Umbilical cord (tissue), 2 donors: ENCODE data around the gene ELAPOR1. TPM values are rescaled to one million over a fixed set of nuclear protein-coding genes. Genes with fewer than 3 reads are reported as not detected.
A peak's percentile ranks its signal among the peaks of the same experiment; 100 is the strongest.

Experiments
- DNase-seq: peaks from one replicate; pipeline ENCODE4 v3.0.0-alpha.2; 2015; ENCODE audit warnings: low spot score
- total RNA-seq: library from RNA; depleted of rRNA; stranded (reverse); fragments of >200 nt; gene quantifications from one replicate; pipeline ENCODE4 v1.2.3, GENCODE V29; 2014; ENCODE audit warnings: low replicate concordance; ENCODE audit not compliant: insufficient read depth

ELAPOR1 gene
- total RNA-seq, 1 donor from 2014 or later = 1.9 TPM

DNA sequence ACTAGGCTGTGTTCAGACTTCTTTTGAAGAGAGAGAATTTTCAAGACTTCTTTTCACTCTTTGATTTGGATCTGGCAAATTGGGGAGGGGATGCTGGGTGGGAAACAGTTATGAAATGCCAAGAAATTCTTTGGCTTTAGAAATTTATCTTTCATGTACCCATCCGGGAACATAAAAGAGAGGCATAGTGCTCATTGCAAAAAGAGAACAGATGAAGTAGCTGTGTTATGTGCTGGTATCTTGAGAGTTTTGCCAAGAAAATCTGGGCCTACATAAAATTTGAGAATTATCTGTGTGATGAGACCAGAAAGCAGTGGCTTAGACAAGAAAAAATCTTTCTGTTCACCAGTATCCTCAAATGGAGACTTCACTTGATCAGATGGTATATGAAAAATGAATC lies 19.0 kb upstream of the ELAPOR1 start:
- DNase-seq = no peak

- DNase-seq = no peak
Observed at GRCh38 chr1:109095631-109096030, 18.3 kb upstream of the ELAPOR1 start.

GRCh38 chr1:109096120-109096519 lies 17.8 kb upstream of the ELAPOR1 start:
- peak; percentile 22 for DNase-seq

DNA sequence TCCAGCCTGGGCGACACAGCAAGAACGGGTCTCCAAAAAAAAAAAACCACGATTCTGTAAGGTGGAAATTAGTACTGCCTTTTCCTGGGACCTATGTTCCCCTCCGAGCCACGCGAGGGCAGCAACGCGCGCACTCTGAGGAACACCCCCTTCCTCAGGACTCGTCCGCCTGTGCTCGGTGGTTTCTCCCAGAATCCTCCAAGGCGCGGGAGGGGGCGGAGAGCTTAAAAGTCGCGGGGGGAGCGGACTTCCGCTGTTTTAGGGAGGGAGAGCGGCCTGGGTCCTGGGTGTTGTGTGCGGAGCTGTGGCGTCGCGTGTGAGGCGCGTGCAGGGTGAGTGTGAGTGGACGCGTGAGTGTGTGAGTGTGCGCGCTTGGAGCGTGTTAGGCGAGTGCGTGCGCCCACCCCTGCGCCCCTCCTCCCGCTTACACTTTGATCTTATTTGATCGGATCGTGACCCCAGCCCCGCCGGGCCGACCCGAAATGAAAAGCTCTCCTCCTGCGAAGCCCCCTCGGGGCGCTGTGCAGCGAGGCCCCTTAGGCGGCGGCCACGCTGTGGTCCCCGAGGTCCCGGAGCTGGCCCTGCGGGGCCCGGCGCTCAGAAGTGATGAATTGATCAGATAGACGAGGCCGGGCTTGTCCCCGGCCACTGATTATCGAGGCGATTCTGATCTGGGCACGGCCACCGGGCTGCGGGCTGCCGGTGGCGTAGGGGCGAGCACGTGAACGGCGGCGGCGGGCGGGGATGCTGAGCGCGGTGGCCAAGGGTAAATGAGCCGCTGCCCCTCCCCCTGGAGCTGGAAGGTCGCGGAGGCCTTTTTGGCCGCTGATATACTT lies 13.8 kb upstream of the ELAPOR1 start:
- peak; percentile 99 for DNase-seq

DNA sequence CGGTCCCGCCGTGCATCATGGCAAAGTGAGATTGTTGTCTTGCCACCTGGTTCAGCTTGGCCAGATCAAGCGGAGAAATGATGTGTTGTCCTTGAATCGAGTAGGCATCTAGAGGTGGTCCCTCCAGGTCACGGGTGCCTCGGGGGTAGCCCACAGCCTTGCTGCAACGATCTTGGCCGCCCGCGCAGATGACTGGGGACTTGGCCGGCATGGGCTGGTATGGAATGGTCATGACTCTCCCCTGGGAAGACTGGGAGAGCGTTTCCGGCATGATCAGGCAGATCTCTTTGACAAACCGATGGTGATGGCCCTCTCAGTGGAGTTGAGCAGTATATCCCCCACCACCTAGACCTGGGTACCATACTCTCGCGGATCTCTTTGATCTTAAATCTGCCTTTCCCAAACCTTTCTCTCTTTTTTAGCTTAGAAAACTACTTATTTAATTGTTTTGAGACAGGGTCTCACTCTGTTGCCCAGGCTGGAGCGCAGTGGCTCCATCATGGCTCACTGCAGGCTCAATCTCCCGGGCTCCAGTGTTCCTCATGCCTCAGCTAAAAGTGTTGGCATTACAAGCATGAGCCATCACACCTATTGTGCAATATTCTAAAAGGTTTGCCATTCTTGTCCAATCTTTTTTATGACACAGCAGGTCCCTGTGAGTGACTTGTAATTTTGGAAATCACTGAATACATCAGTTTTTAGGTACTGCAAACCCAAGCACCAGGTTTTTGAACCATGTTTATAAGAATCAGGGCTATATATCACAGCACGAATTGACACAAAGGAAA lies 9.4 kb upstream of the ELAPOR1 start:
- no peak for DNase-seq

DNA sequence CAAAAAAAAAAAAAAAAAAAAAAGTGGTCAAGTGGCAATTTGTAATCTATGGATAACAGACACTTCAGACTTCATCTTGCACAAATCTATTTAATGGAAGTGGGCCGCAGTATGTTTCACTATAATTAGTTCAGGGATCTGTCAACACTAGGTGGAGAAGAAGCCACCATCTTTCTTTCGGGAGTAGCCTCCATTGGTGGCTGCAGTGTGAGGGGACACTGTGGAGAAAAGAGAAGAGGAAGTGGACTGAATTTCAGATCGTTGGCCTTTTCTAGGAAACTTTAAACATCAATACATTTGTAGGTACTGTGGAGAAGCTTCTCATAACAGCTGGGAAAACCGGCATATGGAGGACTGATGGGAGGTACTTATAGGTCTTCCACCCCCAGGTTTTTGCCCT lies 8.0 kb upstream of the ELAPOR1 start:
- no peak for DNase-seq

DNA sequence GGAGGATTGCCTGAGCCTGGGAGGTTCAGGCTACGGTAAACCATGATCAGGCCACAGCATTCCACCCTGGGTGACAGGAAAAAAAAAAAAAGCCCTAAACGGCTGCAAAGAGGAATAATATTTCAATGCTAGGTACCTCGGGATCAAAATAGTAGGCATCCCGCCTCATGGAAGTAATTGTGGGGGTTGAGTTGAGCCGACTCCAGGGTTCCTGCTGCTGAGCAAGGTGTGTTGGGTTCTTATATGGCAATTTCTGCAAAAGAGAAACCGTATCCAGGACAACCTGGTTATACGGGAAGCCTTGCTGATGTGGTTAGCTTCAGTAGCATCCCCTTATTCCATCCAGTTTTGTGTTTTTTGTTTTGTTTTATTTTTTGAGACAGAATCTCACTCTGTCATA lies 6.1 kb upstream of the ELAPOR1 start:
- no peak for DNase-seq

DNA sequence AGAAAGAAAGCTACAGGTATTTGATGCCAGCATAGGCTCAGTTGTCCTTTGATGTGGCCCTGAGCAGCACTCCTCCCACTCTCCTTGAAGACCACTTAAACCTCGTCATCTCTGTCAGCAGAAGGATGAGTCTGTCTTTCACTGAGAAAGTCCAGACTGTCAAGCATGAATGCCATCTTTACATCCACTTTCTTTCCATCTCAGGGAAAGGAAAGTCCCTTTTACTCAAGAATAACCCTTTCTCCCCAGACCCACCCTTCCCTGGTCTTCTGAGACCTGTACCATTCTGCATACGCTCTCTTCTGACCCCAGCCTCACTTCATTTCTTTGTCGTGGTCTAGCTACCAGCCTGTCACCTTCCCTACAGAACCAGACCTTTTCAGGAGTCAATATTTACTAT lies 4.0 kb upstream of the ELAPOR1 start:
- DNase-seq = no peak

DNA sequence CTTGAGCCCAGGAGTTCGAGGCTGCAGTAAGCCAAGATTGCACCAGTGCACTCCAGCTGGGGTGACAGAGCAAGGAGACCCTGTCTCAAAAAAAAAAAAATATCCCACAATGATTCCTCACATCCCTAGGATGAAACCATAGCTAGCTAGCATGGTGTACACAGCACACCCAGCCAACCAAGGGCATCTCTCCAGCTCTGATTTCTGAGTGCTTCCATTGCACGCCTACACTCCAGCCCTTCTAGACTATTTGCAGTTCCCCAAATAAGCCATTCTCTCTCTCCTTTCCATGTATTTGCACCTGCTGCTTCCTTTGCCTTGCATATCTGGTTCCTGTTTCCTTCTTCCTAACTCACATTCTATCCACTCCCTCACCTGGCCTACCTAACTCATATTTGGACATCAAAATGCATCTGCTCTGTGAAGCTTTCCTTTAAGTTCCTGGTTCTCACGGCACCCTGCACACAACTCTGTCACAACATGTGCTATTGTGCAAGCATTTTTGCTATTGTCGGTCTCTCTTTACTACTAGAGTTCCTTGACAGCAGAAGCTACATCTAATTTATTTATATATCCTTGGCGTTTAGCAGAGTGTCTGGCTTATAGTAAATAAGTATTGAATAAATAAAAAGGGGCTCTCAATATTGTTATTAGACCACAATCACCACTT lies 2.4 kb upstream of the ELAPOR1 start:
- DNase-seq = no peak

DNA sequence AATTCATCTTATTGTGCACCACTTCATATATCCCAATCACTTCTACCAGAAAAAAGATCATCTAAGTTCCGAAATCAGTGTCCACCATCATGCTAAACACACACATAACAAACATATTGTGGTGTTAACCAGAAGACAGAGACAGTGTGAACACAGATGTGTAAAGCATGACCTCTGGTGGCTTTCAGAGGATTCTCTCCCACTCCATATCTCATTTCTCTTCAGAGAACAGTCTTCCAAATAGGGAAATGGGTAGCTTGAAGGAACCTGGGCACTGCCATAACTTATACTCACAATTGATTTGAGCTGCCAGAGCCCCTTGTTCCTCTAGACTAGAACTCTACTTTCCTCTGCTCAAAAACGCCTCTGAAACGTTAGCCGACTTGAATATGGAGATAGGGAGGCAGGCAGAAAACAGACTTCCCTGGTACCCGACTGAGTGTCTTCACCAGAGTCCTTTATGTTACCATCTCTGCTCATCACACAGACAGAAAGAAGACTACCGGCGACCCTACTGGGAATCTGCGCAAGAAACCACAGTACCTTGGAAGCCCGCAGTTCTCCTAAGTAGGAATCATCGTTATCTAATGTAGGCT lies 1.8 kb upstream of the ELAPOR1 start:
- peak; percentile 46 for DNase-seq

- peak; percentile 90 for DNase-seq
Observed at GRCh38 chr1:109112652-109113285, 1.1 kb upstream of the ELAPOR1 start.

GRCh38 chr1:109114342-109114674 lies 393 bp downstream of the ELAPOR1 start:
- no peak for DNase-seq

DNA sequence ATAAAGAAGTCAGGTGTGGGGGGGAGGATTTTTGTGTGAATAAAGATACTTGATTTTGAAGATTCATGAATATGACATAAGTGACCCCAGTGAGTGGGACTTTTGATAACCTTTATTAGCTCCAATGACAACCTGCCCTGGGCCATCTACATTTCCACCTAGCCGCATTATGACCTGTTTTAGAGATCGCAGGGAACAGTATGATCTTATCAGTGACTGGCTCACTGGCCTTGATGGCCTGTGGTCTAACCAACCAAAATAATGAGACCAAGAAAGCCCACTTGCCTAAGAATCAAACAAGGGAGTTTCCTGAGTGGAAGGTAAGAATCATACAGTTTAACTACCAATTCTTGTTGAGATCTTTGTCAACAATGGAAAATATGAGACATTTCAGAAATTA lies 1.8 kb downstream of the ELAPOR1 start:
- DNase-seq = no peak

GRCh38 chr1:109116286-109116685 lies 2.4 kb downstream of the ELAPOR1 start:
- DNase-seq = no peak

- DNase-seq = no peak
Observed at GRCh38 chr1:109118089-109118488, 4.2 kb downstream of the ELAPOR1 start.

DNA sequence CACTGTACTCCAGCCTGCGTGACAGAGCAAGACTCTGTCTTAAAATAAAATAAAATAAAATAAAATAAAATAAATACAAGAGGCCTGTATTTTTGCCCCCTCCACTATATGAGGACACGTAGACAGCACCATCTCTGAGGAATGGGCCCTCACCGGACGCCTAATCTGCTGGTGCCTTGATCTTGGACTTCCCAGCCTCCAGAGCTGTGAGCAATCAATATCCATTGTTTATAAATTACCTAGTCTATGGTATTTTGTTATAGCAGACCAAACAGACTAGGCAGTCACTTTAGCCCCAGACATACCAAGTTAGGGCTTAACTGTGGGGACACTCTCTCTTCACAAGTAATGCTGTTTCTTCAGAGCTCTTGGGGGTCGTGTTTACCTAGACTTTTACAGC lies 6.4 kb downstream of the ELAPOR1 start:
- no peak for DNase-seq

DNA sequence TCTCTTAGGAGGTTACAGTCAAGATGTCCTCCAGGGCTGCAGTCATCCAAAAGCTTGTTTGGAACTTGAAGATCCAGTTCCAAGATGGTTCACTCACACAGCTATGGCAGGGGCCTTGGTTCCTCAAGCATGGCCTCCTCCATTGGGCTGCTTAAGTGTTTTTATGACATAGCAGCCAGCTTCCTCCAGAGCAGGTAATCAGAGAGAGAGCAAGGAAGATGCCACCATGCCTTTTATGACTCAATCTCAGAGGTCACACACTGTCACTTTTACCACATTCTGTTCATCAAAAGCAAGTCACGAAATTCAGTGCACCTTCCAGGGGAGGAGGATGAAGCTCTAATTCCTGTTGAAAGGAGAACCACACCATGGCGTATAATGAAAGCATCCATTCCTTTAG lies 17.1 kb downstream of the ELAPOR1 start:
- no peak for DNase-seq

- DNase-seq = no peak
Observed at GRCh38 chr1:109131800-109132199, 17.9 kb downstream of the ELAPOR1 start.

DNA sequence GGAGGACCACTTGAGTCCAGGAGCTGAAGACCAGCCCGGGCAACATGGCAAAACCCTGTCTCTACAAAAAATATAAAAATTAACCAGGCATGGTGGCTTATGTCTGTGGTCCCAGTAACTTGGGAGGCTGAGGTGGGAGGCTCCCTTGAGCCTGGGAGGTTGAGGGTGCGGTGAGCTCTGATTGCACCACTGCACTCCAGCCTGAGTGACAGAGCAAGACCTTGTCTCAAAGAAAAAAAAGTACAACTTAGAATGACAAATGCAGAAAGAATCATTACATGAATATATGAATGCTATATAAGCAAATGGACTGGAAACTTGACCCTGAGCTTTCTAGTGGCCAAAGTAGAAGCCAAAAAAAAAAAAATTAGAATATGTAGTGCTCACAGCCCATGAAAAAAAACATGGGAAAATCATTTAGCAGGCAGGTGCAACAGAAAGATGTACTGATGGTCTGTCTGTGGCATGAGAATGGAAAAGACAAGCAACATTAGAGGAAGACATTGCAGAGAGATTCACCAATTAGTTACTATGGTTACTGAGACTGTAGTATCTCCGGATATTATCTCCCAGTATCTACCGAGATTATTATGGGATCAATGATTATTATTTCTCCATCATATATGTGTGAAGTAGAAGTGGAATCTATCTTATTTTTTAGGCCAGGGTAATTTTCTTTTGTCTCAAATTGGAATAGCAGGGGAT lies 19.2 kb downstream of the ELAPOR1 start:
- no peak for DNase-seq

- DNase-seq = no peak
Observed at GRCh38 chr1:109133815-109134214, 19.9 kb downstream of the ELAPOR1 start.

DNA sequence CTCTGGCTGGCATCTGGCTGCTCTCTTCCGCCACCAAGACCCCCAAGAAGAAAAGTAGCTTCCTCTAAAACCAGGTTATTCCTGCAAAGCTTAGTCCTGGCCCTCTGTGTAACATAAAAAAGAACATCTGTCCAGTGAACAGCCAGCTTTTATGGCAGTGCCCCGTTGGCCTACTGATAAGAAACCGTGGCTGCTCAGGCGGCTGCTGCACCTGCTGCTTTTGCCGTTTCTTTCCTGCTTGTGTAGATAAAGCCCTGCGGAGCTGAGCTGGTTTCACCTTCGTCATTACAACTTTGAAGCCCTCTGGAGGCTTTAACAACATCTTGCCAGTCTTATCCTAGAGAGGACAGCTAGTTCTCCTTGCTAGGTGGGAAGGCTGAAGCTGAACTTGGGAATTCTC lies 20.5 kb downstream of the ELAPOR1 start:
- no peak for DNase-seq
